ENCODE results near the gene NQO2. TPM values are rescaled to one million over a fixed set of nuclear protein-coding genes. Genes with fewer than 3 reads are reported as not detected.
"Not testable (repeated sequence)": the region's sequence is repeated elsewhere in the genome, so short reads cannot be mapped to it uniquely, and the experiment has no call there.

The NQO2 gene
- total RNA-seq, 4 donors from 2014 or later: 24.4 to 40.5 (median 36.7) TPM

- 95 to 96% methylated on average over 17 of the region's 17 CpGs for WGBS, 2 donors
- intact Hi-C loops (cut with DNase I; ENCODE audit: low total_unique reads): no loop called here
- TF ChIP-seq CTCF (IDR thresholded peaks at IDR 0.05): no peak
- no peak for TF ChIP-seq POLR2A (IDR thresholded peaks at IDR 0.05)
- H3K4me3 ChIP-seq (ENCODE audit: low read depth, poor library complexity, severe bottlenecking): no peak overlapping the region
- no peak for DNase-seq (ENCODE audit: low spot score in 2 of 2)
Observed at GRCh38 chr6:3016473-3017280, 17.0 kb downstream of the NQO2 start.

- intact Hi-C loops (cut with DNase I; ENCODE audit: low total_unique reads): no loop called here
- TF ChIP-seq POLR2A (IDR thresholded peaks at IDR 0.05): no peak
- TF ChIP-seq CTCF (IDR thresholded peaks at IDR 0.05): no peak
- no peak for DNase-seq (ENCODE audit: low spot score in 2 of 2)
- WGBS, 2 donors: 89 to 94% methylated on average over 6 to 9 of the region's 9 CpGs
- no peak overlapping the region for H3K4me3 ChIP-seq (ENCODE audit: low read depth, poor library complexity, severe bottlenecking)
Observed at GRCh38 chr6:3017304-3017703, 17.6 kb downstream of the NQO2 start.

GRCh38 chr6:3019065-3019464 is 19.4 kb downstream of the NQO2 start:
- no peak for DNase-seq (ENCODE audit: low spot score in 2 of 2)
- intact Hi-C loops (cut with DNase I; ENCODE audit: low total_unique reads): no loop called here
- no peak overlapping the region for H3K4me3 ChIP-seq (ENCODE audit: low read depth, poor library complexity, severe bottlenecking)
- 53 to 69% methylated on average over 1 of the region's 1 CpG for WGBS, 2 donors
- TF ChIP-seq POLR2A (IDR thresholded peaks at IDR 0.05): no peak
- TF ChIP-seq CTCF (IDR thresholded peaks at IDR 0.05): no peak

- WGBS, 2 donors: 95% methylated on average over 6 of the region's 6 CpGs
- TF ChIP-seq CTCF (IDR thresholded peaks at IDR 0.05) (no peak), POLR2A (IDR thresholded peaks at IDR 0.05) (no peak)
- no peak overlapping the region for H3K4me3 ChIP-seq (ENCODE audit: low read depth, poor library complexity, severe bottlenecking)
- intact Hi-C loops (cut with DNase I; ENCODE audit: low total_unique reads): no loop called here
- DNase-seq (ENCODE audit: low spot score in 2 of 2): no peak
Observed at GRCh38 chr6:3019749-3020320, 20.1 kb downstream of the NQO2 start.

GRCh38 chr6:3020976-3021598 is 21.4 kb downstream of the NQO2 start:
- H3K4me3 ChIP-seq (ENCODE audit: low read depth, poor library complexity, severe bottlenecking); DNase-seq (ENCODE audit: low spot score in 2 of 2); intact Hi-C loops (cut with DNase I; ENCODE audit: low total_unique reads): not testable (repeated sequence)
- WGBS, 2 donors: 81 to 93% methylated on average over 2 of the region's 2 CpGs

All from lower leg skin (tissue), 4 donors.